ENCODE results near the gene MUC6. TPM values are rescaled to one million over a fixed set of nuclear protein-coding genes. Genes with fewer than 3 reads are reported as not detected.

MUC6 gene
- total and polyA plus RNA-seq, 10 of the 15 experiments (the other 5 are each of a cell fraction or from before 2014, with no cell fraction given): 0.03 TPM; not detected in 8

DNA sequence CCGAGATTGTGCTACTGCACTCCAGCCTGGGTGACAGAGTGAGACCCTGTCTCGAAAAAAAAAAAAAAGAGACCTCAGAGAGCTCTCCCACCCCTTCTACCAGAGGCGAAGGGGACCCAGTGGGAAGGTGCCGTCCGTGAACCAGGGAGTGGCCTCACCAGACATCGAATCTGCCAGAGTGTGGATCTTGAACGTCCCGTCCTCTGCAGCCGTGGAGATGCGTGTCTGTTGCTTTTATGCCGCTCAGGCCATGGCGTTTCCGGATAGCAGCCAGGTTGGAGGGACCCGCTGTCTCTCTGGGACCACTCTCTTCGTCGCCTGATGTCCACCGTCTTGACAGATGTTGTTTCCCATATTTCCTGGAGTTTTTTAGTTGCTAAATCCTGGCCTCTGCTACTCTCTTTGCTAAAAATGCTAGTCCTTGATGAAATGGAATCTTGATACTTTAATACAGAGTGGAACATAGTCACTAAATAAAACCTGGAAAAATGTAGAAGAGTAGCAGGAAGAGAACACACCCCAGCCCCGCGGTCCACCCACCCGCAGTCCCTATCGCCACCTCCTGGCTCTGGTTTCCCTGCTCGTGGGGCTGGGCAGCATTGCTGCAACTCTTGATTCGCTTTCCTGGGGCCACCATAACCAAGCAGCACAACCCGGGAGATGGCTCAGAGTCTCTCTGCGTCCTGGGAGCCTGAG lies 12.0 kb upstream of the MUC6 start:
- POLR2A ChIA-PET: no interaction called here
- in situ Hi-C loops (cut with MboI): no loop called here

DNA sequence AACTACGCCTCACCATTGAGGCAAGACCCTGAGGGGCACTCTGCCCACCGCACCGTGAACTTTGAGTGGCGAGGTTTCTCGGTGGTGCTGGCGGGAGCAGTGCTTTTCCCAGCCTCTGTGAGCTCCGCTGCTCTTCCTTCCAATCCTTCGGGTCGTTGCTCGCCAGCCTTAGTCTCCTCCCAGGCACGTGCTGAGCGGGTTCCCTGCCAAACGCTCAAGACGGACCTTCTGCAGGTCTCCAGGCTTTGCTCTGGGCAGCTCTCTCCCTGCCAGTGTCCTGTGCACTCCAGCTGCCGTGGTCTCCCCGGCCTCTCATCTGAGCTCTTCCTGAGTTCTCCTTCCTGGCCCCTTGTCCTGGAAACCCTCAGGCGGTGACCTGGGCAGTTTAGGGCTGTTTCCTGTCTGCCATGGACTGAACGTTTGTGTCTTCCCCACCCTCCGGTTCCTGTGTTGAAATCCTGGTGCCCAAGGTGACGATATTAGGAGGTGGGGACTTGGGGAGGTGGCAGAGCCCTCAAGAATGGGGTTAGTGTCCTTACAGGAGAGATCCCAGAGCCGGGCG lies 11.2 kb upstream of the MUC6 start:
- ChIA-PET SMC1A (ENCODE audit: uncharacterized antibody, unreplicated experiment) (no interaction called here), POLR2A (no interaction called here)
- TF ChIP-seq ZZZ3 (IDR thresholded peaks at IDR 0.05; ENCODE audit: control insufficient read depth, insufficient read length, low read depth) (no peak), PAX8 (IDR thresholded peaks at IDR 0.05) (no peak), NFYA (IDR thresholded peaks at IDR 0.05; ENCODE audit: borderline replicate concordance, low read depth, low read length) (no peak), ZBED1 (IDR thresholded peaks at IDR 0.05; ENCODE audit: borderline replicate concordance) (no peak), ZNF207 (IDR thresholded peaks at IDR 0.05; ENCODE audit: borderline replicate concordance) (no peak), WRNIP1 (IDR thresholded peaks at IDR 0.05; ENCODE audit: borderline replicate concordance, low read depth, low read length) (no peak), STAT1 (conservative IDR thresholded peaks at IDR 0.05) (no peak), STAT3 (IDR thresholded peaks at IDR 0.05; ENCODE audit: low read depth, low read length) (no peak)

More for the DNA sequence above, 12.0 kb upstream of the MUC6 start:
- Histone ChIP-seq H3K79me2 (ENCODE audit: control insufficient read depth, insufficient read depth, low read length) (no peaks in the 10 kb centered on the region), H3K9me3 (replicated peaks; ENCODE audit: control insufficient read depth, insufficient read depth, low read length) (no peaks in the 10 kb centered on the region), H3K4me3 (no peak overlapping the region), H4K20me1 (ENCODE audit: control insufficient read depth, insufficient read depth) (no peaks in the 10 kb centered on the region), H3K27me3 (replicated peaks in 1 of 2; ENCODE audit: control insufficient read depth in 2 of 2, insufficient read depth in 2 of 2, low read length in 1 of 2) (no peaks in the 10 kb centered on the region), H2AFZ (ENCODE audit: control insufficient read depth, low read depth, low read length) (no peak overlapping the region), H3K27ac (ENCODE audit: control insufficient read depth, insufficient read depth) (no peak overlapping the region), H3K4me1 (ENCODE audit: control insufficient read depth, insufficient read depth, low read length) (no peaks in the 10 kb centered on the region), H3K4me2 (ENCODE audit: control insufficient read depth, insufficient read depth) (no peak overlapping the region), H3K9ac (ENCODE audit: control insufficient read depth, insufficient read depth, low read length) (no peak overlapping the region), H3K36me3 (ENCODE audit: control insufficient read depth in 2 of 2, insufficient read depth in 2 of 2, low read length in 1 of 2) (no peaks in the 10 kb centered on the region)
- no peak for DNase-seq (ENCODE audit: low read depth, low spot score)
- intact Hi-C loops (cut with micrococcal nuclease; ENCODE audit: unreplicated experiment): no loop called here
- TF ChIP-seq RAD21 (IDR thresholded peaks at IDR 0.05; ENCODE audit: insufficient read depth, low read depth, low read length) (0 out of 2 replicates have a peak, but pooled peaks have one; percentile 9), SIN3A (IDR thresholded peaks at IDR 0.05; ENCODE audit: low read depth, low read length) (no peak)
- ATAC-seq: no peak
- WGBS (ENCODE audit: insufficient coverage, insufficient replicate concordance, low lambda C conversion rate, missing lambda C conversion rate): 47% methylated on average over 25 of the region's 25 CpGs
- ChIA-PET RAD21 (ENCODE audit: unreplicated experiment) (no interaction called here), CTCF (no interaction called here), SMC1A (ENCODE audit: uncharacterized antibody, unreplicated experiment) (no interaction called here)
- BruUV-seq (replicated peaks): no TSS peak
- no peak for FAIRE-seq

More for the DNA sequence above, 11.2 kb upstream of the MUC6 start:
- no peak overlapping the region for H2AFZ ChIP-seq (ENCODE audit: control insufficient read depth, low read depth, low read length)
- H3K9me3 ChIP-seq (replicated peaks; ENCODE audit: control insufficient read depth, insufficient read depth, low read length): no peaks in the 10 kb centered on the region
- no peak overlapping the region for H3K4me2 ChIP-seq (ENCODE audit: control insufficient read depth, insufficient read depth)
- no peaks in the 10 kb centered on the region for H4K20me1 ChIP-seq (ENCODE audit: control insufficient read depth, insufficient read depth)
- ATAC-seq: no peak
- H3K27me3 ChIP-seq (replicated peaks in 1 of 2; ENCODE audit: control insufficient read depth in 2 of 2, insufficient read depth in 2 of 2, low read length in 1 of 2): no peaks in the 10 kb centered on the region
- no peaks in the 10 kb centered on the region for H3K36me3 ChIP-seq (ENCODE audit: control insufficient read depth in 2 of 2, insufficient read depth in 2 of 2, low read length in 1 of 2)
- in situ Hi-C loops (cut with MboI) (no loop called here), intact Hi-C loops (cut with micrococcal nuclease; ENCODE audit: unreplicated experiment) (no loop called here)
- RAD21 ChIA-PET (ENCODE audit: unreplicated experiment): interaction anchor here (0.5 kb wide), 1 partner anchor 506 kb away, joined by 3 read pairs; no protein-coding TSS in a partner anchor
- no peak overlapping the region for H3K4me3 ChIP-seq
- no peaks in the 10 kb centered on the region for H3K79me2 ChIP-seq (ENCODE audit: control insufficient read depth, insufficient read depth, low read length)
- no peak for FAIRE-seq
- H3K27ac ChIP-seq (ENCODE audit: control insufficient read depth, insufficient read depth): no peak overlapping the region
- WGBS (ENCODE audit: insufficient coverage, insufficient replicate concordance, low lambda C conversion rate, missing lambda C conversion rate): 44% methylated on average over 22 of the region's 22 CpGs
- DNase-seq (ENCODE audit: low read depth, low spot score): no peak
- CTCF ChIA-PET: no interaction called here
- H3K9ac ChIP-seq (ENCODE audit: control insufficient read depth, insufficient read depth, low read length): no peak overlapping the region
- no TSS peak for BruUV-seq (replicated peaks)
- H3K4me1 ChIP-seq (ENCODE audit: control insufficient read depth, insufficient read depth, low read length): no peaks in the 10 kb centered on the region
